Natural killer cell treated with Interleukin-12 subunit alpha and Interleukin-12 subunit beta and Interleukin-15 and Interleukin-18, amount 100 ng/mL, for 72 hours (primary cell): Measurements from ENCODE around the gene ARIH2. TPM values are rescaled to one million over a fixed set of nuclear protein-coding genes. Genes with fewer than 3 reads are reported as not detected.

Experiments used
- ATAC-seq, 2 donors: fragments of 150-1000 bp; cut with Tn5 transposase in 1 of 2; sonication (Bioruptor Pico), chemical (Tn5 transposase) in 1 of 2; 2 replicates each; pipeline ENCODE4 v1.10.0; 2021
- DNase-seq: peaks from one replicate; pipeline ENCODE4 v3.0.0; 2022; ENCODE audit warnings: low spot score
- H3K27ac Mint-ChIP-seq, 2 donors: 1 replicate in 1 of 2; 2 replicates in 1 of 2; pipeline ENCODE4 v1.8.0; 2022; ENCODE audit warnings: mixed read lengths in 2 of 2, mild to moderate bottlenecking in 1 of 2, moderate library complexity in 1 of 2
- H3K27me3 Mint-ChIP-seq, 2 donors: 1 replicate in 1 of 2; 2 replicates in 1 of 2; pipeline ENCODE4 v1.8.0; 2022; ENCODE audit warnings: mixed read lengths in 2 of 2
- H3K36me3 Mint-ChIP-seq: one replicate; pipeline ENCODE4 v1.8.0; 2022; ENCODE audit warnings: mixed read lengths
- H3K4me1 Mint-ChIP-seq, 2 donors: 1 replicate in 1 of 2; 2 replicates in 1 of 2; pipeline ENCODE4 v1.8.0; 2022; ENCODE audit warnings: low read depth in 2 of 2, mixed read lengths in 2 of 2, mild to moderate bottlenecking in 1 of 2
- H3K4me3 Mint-ChIP-seq: one replicate; pipeline ENCODE4 v1.8.0; 2022; ENCODE audit warnings: mixed read lengths
- H3K9me3 Mint-ChIP-seq: 2 replicates; pipeline ENCODE4 v1.8.0; 2022; ENCODE audit warnings: mixed read lengths
- total RNA-seq, 2 donors: library from RNA; stranded (reverse); gene quantifications; one replicate each; pipeline ENCODE4 v1.2.3, GENCODE V29; 2022

The ARIH2 gene
- total RNA-seq, 2 donors from 2014 or later, result 141 to 238 TPM

DNA sequence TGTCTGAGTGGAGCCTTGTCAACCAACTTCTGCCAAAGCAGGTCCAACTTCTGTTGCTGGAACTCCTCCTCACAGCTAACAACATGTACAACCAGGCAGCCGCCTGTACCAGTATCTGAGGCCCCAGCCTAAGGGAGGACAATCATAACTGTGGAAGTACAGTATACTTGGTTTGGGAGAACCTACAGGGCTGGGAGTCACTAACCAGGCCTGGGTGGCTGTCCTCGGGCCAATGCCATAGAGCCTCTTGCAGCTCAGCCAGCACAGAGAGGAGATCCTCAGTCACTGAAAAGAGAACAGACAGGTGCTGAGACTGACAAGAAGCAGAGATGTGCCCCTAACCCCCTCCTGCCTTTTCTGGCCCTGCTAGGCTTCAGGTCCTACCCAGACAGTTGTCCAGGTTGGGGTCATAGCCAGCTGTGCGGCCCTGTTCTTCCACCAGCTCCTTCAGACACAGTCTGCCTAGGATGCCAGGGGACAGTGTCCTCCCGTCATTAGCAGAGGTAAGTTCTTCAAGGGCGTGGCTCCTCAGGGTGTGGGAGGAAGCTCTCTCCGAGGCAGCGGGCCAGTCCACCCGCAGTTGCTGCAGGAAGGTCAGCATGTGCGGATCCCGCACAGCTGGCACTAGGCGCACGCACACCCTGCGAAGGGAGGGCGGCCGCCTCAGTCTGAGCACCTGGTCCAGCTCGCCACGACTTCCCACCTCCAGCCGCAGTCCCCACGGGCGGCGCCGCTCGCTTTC, 98.8 kb downstream of the ARIH2 start:
- Mint-ChIP-seq H3K4me1 (peaks cover 16 to 18% of the 10 kb centered on the region in 2 donors), H3K4me3 (peak overlapping the region; percentile 93), H3K27ac (no peak overlapping the region), H3K9me3 (no peaks in the 10 kb centered on the region), H3K36me3 (no peaks in the 10 kb centered on the region), H3K27me3 (no peaks in the 10 kb centered on the region)
- DNase-seq, result no peak
- no peak for ATAC-seq

DNA sequence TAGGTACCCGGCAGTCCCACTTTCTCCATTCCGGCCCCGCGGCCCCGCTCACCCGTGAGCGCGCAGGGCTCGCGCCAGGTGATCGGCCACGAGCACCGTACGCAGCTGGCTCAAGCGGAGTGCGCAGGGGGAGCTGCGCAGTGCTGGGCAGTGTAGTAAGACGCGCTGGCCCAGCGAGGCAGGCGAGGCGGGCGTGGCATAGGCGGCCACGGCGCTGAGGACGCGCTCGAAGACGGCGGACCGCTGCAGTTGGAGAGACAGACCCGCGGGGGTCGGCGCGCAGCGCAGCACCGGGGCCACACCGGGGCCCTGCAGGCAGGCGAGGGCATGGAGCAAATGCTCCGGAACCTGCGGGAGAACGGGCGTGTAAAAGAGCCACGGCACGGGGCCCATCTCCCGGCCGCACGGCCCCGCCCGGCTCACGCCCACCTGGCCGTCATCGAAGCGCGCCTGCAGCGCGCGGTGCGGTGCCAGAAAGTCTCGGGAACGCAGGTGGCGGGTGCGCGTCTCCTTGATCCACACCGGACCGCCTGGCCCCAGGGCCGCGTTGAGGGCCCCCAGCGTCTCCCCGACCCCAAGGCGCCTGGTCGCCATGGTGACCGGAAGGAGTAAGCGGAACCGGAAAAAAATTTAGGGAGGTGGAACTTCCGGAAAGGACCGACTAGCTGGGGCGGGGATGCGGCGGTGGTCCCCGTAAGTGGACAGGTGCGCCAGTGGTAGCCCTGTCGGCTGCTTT, 99.5 kb downstream of the ARIH2 start, which contains the start of gene DALRD3:
TSS of gene DALRD3 (minus strand) at position 610 of the 736 bp plus-strand sequence. CDS start at position 594, 16 bp downstream.
- H3K27ac Mint-ChIP-seq, result peak within 1 kb of the TSS; percentile 86 to 97
- H3K9me3 Mint-ChIP-seq, result no peaks in the 10 kb centered on the region
- H3K27me3 Mint-ChIP-seq, result no peaks in the 10 kb centered on the region
- peak; percentile 5 to 11 for ATAC-seq
- peak within 1 kb of the TSS; percentile 93 for H3K4me3 Mint-ChIP-seq
- peak; percentile 75 for DNase-seq
- no peaks in the 10 kb centered on the region for H3K36me3 Mint-ChIP-seq
- peaks cover 19 to 23% of the 10 kb centered on the region in 2 donors for H3K4me1 Mint-ChIP-seq

DNA sequence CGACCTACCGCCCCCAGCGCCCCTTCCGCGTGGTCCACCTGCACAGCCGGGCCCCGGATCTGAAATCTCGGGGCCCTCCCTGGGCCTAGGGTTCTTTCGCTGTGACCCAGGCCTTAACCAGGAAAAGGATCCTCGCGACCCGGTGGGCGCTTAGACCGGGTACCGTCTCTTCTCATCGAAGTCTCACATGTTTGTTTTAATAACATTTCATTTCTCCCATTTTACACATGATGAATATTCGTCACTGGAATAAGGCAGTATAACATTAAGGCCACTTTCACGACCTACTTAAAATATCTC, 100.0 kb downstream of the ARIH2 start:
- peak overlapping the region; percentile 86 to 97 for H3K27ac Mint-ChIP-seq
- no peaks in the 10 kb centered on the region for H3K9me3 Mint-ChIP-seq
- peaks cover 23 to 26% of the 10 kb centered on the region in 2 donors for H3K4me1 Mint-ChIP-seq
- no peak for DNase-seq
- peak overlapping the region; percentile 93 for H3K4me3 Mint-ChIP-seq
- no peaks in the 10 kb centered on the region for H3K27me3 Mint-ChIP-seq
- H3K36me3 Mint-ChIP-seq, result no peaks in the 10 kb centered on the region
- no peak for ATAC-seq

DNA sequence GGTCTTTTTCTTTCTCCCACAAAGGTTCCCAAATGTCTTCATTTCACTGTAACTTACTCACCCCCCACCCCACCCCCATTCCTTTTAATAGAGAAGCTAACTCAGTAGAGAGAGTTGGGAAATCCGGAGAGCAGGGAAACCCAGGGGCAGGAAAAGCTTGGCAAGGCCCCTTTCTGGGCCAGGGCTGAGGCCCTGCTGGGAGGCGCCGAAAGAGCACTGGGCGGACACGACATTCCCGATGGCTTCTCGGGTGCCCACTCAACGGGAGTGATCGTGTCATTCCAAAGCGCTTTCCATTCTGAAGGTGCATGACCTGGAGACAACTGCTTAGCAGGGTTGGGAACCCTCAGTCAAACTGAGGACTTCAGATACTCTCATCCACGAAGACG, 101.3 kb downstream of the ARIH2 start:
- ATAC-seq (no peak), DNase-seq (no peak)
- Mint-ChIP-seq H3K27me3 (no peaks in the 10 kb centered on the region), H3K4me3 (peak overlapping the region; percentile 93), H3K4me1 (peaks cover 23% of the 10 kb centered on the region in 2 donors), H3K36me3 (peaks cover 4% of the 10 kb centered on the region), H3K9me3 (no peaks in the 10 kb centered on the region), H3K27ac (peak overlapping the region; percentile 86 to 97)

DNA sequence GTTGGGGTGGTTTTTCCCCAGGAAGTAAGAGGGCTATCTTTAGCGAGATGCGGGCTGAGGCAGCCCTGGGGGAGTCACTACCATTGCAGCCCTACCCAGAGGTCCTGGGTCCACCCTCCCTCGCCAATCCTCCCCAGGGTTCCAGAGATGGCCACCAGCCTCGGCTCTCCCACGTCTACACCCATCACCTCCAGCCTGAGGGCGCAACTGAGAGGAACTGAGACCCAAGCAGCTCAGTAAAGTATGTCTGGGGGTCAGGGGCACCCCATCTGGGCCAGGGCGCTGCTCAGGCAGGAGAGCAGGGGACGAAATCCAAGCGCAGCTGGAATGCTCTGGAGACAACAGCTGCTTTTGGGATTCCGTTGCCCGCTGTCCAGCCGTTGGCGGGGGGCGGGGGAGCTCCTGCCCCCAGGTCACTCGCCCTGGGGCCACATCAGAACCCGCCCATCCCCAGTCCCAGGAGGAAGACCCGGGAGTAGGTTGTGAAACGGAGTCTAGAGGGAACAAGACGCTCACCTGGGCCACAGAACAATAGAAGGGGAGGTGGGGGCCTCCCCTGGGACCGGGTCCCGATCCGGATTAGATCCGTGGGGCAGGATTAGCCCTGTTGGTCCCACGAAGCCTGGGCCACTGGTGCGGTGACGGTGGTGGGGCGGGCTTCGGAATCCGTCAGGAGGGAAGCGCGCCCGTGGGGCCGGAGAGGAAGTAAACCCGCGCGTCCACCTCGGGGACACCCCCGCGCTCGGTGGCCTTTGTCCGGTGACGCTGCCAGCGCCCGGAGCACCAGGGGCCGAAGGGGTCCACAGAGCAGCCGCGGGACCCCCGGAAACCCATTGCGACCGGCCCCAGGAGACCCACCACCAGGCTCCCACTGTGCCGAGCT, 101.9 kb downstream of the ARIH2 start:
- H3K4me3 Mint-ChIP-seq, result peak overlapping the region; percentile 93
- peaks cover 4% of the 10 kb centered on the region for H3K36me3 Mint-ChIP-seq
- ATAC-seq (peak in 1 of 2 donors; percentile 2), DNase-seq (peak; percentile 80)
- H3K27me3 Mint-ChIP-seq, result no peaks in the 10 kb centered on the region
- peak overlapping the region; percentile 86 to 97 for H3K27ac Mint-ChIP-seq
- no peaks in the 10 kb centered on the region for H3K9me3 Mint-ChIP-seq
- H3K4me1 Mint-ChIP-seq, result peaks cover 25 to 26% of the 10 kb centered on the region in 2 donors

DNA sequence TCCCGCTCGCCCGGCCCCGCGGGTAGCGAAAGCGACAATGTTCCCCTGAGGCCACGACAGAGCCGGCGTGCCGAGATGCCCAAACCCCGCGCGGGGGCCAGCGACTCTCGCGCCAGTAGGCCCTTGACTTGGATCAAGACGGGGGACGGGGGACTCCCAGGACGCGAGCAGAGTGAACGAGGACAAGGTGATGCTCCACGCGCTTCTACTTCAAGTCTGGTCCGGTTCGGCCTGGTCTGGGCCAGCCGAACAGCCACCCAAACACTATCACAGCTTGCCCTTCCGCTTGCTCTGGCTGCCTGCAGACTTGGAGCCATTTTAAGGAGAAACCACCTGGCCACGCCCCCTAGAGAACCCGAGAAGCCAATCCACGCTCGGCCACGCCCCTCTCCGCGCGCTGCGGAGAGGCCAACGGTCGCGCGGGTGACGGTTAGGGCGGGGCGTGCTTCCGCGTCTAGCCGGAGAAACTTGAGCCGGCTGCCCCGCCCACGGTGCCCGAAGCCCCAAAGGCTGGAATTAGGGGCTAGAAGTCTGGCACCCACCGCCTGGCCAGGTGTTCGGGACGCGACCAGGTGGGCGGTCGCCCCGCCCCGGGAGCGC, 102.7 kb downstream of the ARIH2 start:
- Mint-ChIP-seq H3K4me1 (peaks cover 28 to 30% of the 10 kb centered on the region in 2 donors), H3K36me3 (peaks cover 4% of the 10 kb centered on the region), H3K9me3 (no peaks in the 10 kb centered on the region), H3K4me3 (peak overlapping the region; percentile 93), H3K27ac (peak overlapping the region; percentile 86 to 97), H3K27me3 (no peaks in the 10 kb centered on the region)
- ATAC-seq (peak; percentile 84 to 90), DNase-seq (peak; percentile 99)

DNA sequence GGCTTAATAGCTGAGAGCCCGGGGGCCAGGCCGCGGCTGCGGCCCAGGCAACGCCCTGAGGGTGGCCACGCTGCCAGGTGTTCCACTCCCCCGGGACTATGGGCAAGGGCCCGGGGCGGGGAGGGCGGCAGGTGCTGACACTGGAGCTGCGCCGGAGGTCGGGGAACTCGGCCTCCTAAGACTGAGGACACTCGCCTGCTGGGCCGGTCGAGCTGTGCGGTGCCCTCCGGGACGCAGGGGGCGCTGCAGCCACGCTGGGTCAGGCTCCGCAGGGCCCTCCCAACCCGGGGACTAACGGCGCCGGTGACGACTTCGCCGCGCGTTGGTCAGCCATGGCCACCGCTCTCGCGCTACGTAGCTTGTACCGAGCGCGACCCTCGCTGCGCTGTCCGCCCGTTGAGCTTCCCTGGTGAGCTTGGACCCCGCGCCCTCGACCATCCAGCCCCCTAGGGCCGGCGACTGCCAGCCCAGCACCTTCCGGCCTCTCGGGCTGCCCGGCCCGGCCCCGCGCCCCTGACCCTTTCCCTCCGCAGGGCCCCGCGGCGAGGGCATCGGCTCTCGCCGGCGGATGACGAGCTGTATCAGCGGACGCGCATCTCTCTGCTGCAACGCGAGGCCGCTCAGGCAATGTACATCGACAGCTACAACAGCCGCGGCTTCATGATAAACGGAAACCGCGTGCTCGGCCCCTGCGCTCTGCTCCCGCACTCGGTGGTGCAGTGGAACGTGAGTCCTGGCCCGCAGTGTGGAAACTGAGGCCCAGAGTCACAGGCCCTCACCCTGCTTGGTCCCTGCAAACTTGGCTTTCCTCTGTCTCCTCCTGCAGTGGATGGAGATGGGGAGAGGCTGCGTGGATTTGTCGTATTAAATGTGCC, 103.4 kb downstream of the ARIH2 start, which contains the start of gene NDUFAF3:
TSS of gene NDUFAF3 (plus strand) at position 309 of the 875 bp plus-strand sequence. CDS start at position 333, 24 bp downstream.
- ATAC-seq (peak; percentile 86 to 87), DNase-seq (peak; percentile 95)
- Mint-ChIP-seq H3K9me3 (no peaks in the 10 kb centered on the region), H3K4me1 (peaks cover 31 to 33% of the 10 kb centered on the region in 2 donors), H3K4me3 (peak within 1 kb of the TSS; percentile 93), H3K36me3 (peaks cover 8% of the 10 kb centered on the region), H3K27ac (peak within 1 kb of the TSS; percentile 86 to 97), H3K27me3 (no peaks in the 10 kb centered on the region)

DNA sequence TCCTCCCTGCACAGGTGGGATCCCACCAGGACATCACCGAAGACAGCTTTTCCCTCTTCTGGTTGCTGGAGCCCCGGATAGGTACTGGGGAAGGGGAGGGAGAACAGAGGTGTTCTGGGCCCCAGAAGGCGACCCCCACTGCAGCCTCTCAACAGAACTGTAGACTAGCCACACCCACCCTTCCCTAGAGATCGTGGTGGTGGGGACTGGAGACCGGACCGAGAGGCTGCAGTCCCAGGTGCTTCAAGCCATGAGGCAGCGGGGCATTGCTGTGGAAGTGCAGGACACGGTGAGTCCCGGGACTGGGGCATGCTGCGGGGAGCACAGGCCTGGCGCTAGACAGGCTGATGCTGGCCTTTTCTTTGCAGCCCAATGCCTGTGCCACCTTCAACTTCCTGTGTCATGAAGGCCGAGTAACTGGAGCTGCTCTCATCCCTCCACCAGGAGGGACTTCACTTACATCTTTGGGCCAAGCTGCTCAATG, 104.1 kb downstream of the ARIH2 start:
- ATAC-seq (no peak), DNase-seq (no peak)
- Mint-ChIP-seq H3K9me3 (no peaks in the 10 kb centered on the region), H3K4me3 (peak overlapping the region; percentile 93), H3K27ac (peak overlapping the region; percentile 86 to 92), H3K36me3 (peaks cover 12% of the 10 kb centered on the region), H3K27me3 (no peaks in the 10 kb centered on the region), H3K4me1 (peaks cover 36% of the 10 kb centered on the region in 2 donors)

DNA sequence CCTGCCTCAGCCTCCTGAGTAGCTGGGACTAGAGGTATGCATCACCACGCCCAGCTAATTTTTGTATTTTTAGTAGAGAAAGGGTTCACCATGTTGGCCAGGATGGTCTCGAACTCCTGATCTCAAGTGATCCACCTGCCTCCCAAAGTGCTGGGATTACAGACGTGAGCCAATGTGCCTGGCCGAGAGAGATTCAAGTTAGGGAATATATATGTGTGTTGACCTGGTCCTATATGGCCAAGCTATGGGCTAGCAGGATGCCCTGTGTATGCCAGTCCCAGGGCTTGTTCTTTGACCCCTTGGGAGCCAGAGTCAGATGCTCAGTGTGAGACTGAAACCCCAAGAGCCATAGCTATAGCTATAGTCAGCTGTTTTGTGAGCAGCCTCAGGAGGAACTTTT, 105.1 kb downstream of the ARIH2 start:
- H3K4me1 Mint-ChIP-seq, result peaks cover 42 to 45% of the 10 kb centered on the region in 2 donors

DNA sequence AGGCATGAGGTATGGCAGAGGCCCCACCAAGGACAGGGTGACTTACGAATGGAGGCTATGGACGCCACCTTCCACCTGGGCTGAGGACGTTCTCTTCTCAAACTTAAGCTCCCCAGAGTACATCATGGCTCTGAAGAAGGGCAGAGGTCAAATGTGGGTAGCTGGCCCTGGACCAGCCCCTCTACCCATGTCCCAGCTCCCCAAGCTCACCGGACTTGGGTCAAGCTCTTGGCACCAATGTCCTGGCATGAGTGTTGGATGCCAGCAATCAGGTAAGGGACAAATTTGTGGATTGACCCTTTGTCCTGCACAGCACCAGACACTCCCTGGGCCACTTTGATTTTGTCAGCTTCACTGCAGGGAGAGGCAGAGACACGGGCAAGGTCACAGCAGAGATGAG, 105.8 kb downstream of the ARIH2 start:
- Mint-ChIP-seq H3K27ac (peak overlapping the region; percentile 86 to 92), H3K27me3 (no peaks in the 10 kb centered on the region)
- ATAC-seq, result no peak

More for the DNA sequence above, 105.1 kb downstream of the ARIH2 start:
- ATAC-seq (no peak), DNase-seq (no peak)
- Mint-ChIP-seq H3K4me3 (peak overlapping the region; percentile 93), H3K27me3 (no peaks in the 10 kb centered on the region), H3K27ac (peak overlapping the region; percentile 86 to 92), H3K36me3 (peaks cover 22% of the 10 kb centered on the region), H3K9me3 (no peaks in the 10 kb centered on the region)

DNA sequence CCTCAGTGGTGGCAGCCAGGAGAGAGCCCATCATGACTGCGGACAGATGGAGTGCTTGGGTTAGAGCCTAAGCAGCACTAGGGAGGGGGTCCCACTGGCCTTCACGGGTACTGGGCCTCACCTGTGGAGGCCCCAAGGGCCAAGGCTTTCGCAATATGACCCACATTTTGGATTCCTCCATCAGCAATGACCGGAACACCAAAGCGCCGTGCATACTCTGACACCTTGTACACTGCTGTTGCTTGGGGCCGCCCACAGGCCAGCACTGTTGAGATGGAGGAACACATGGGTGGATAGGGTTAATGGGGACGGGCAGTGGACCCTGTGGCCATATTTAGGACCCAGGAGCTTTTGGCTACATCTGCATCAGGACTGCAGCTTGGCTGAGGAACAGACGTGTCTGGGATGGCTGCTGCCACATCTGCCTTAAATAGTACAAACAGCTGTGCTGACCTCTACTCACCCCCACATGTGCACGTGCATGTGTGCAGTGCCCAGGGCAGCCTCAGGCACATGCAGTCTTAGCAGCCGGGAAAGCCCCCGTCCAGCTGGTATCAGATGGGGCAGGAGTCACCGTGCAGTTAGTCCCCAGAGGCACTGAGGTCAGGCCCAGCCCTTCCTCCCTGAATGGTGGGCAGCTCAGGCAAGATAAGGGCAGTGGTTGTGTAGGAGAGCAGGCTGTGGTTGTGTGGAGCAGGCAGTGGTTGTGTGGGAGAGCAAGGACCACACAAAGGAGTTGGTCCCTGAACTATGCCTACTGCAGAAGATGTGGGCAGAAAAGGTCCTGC, 106.6 kb downstream of the ARIH2 start:
- H3K4me1 Mint-ChIP-seq, result peaks cover 47 to 53% of the 10 kb centered on the region in 2 donors
- H3K4me3 Mint-ChIP-seq, result peak overlapping the region; percentile 45
- no peaks in the 10 kb centered on the region for H3K27me3 Mint-ChIP-seq
- no peaks in the 10 kb centered on the region for H3K9me3 Mint-ChIP-seq
- ATAC-seq (no peak), DNase-seq (no peak)
- H3K27ac Mint-ChIP-seq, result peak overlapping the region in 1 of 2 donors; percentile 31
- H3K36me3 Mint-ChIP-seq, result peaks cover 22% of the 10 kb centered on the region

More for the DNA sequence above, 105.8 kb downstream of the ARIH2 start:
- Mint-ChIP-seq H3K9me3 (no peaks in the 10 kb centered on the region), H3K4me1 (peaks cover 45 to 49% of the 10 kb centered on the region in 2 donors), H3K4me3 (peak overlapping the region; percentile 34), H3K36me3 (peaks cover 22% of the 10 kb centered on the region)
- DNase-seq, result no peak
